ENCODE data around the gene RALGPS1.

DNA sequence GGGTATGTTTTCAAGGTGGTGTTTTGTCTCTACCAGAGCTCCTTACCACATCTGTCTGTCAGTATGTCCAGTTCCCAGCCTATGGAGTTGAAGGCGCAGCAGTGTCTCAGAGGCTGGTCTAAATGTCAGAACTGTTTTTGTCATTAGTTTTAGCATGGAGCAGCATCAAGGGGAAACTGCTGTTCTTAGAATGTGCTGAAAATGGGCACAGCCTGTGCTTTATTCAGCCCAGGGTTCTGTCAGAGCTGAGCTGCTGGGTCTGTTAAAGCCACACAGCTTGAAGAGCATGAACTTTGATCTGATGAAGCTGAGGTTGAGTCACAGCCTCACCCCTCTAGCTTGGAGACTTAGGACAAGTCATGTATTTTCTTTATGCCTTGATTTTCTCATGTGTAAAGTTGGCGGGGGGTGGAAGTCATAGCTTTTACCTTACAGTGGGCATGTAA, 71.9 kb downstream of the RALGPS1 start:
- TF ChIP-seq GATA3 (IDR thresholded peaks at IDR 0.05; ENCODE audit: low read depth, low read length) (no peak), GATA2 (IDR thresholded peaks at IDR 0.05; ENCODE audit: low read depth, low read length) (no peak)

Data from SH-SY5Y (cell line).